ENCODE measurements around the gene USP17L20.
"Not testable (repeated sequence)": the region's sequence is repeated elsewhere in the genome, so short reads cannot be mapped to it uniquely, and the experiment has no call there.

The USP17L20 gene

GRCh38 chr4:9271719-9272118, 13.8 kb downstream of the USP17L20 start:
- H3K4me1 ChIP-seq; H3K27ac ChIP-seq; intact Hi-C loops (cut with DNase I; ENCODE audit: low total_unique reads); H3K27me3 ChIP-seq; H3K9me3 ChIP-seq; H3K36me3 ChIP-seq; H3K4me3 ChIP-seq: not testable (repeated sequence)
- peak; percentile 76 to 79 for DNase-seq

Data from tibial artery (tissue), 4 donors.